Measurements from ENCODE around the gene LAMB4.

LAMB4 gene

GRCh38 chr7:108007762-108008161 lies 122.4 kb downstream of the LAMB4 start:
- DNase-seq = no peak

DNA sequence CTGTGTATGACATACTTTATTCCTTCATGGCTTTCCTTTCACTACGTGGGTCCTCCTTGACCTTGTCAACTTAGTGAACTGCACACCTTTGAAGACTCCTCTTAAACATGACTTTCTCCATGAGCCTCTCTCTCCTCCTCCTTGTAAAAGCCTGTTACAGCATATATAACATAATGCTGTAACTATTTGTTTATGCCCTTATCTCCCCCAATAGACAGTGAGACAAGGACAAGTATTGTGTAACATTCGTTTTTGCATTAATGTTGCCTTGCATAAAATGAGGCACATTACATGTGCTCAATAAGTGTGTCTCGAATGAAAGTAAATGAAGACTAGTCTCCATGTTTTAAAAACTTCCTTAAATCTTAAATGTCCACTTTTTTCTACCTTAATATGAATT lies 122.9 kb downstream of the LAMB4 start:
- no peak for DNase-seq

DNA sequence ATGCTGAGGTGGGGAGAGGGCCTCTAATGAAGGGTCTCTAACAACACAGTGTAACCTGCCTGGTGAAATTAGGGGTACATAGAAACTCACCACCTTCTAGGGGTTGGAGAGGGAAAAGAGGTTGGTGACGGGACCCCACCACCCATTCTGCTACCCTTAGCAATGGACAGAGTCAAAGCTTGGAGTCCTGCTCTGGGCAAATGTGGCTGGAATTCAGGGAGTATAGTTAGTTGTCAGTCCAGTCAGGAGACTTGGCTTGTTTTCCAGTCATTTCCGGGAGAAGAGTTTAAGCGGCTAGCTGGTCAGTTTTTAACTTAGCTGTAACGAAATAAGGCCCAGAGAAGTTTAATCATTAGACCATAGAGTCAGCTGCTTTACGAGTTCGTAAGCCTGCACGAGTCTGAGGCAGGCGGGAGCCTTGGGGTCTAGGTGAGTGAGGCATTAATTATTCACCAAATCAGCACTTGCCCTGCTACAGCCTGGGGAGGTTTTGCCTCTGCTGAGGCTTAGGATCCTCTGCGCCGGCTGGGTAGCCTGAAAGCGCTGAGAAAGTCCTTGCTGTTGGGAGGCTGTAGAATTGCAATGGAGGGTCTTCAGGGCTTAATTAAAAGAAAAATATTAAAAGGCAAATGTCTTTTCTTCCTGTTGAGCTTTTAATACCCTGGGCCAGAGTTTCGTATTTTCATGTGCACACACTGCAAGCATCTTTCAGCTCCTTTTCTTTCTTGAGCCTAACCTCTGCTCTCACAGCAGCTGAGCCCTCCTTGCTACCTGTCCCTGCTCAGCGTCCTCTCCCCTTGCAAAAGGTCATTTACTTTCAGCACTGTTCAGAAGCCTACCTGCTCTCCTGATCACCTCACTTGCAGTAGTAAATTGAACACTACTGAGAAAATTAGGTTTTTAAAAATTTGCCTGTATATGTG lies 125.7 kb downstream of the LAMB4 start:
- no peak for DNase-seq

DNA sequence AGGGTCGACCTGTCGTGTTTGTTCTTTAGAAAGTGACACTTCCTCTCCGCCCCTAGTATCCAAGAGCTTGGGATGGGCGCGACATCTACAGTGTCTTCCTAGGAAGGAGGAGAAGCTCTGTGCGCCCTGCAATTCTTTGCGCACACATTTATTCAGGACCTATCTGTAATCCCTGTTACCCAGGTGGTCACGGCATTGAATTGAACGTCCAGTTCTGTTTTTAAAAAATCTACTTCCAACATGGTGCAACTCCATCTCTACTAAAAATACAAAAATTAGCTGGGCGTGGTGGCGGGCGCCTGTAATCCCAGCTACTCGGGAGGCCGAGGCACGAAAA lies 126.6 kb downstream of the LAMB4 start:
- no peak for DNase-seq

DNA sequence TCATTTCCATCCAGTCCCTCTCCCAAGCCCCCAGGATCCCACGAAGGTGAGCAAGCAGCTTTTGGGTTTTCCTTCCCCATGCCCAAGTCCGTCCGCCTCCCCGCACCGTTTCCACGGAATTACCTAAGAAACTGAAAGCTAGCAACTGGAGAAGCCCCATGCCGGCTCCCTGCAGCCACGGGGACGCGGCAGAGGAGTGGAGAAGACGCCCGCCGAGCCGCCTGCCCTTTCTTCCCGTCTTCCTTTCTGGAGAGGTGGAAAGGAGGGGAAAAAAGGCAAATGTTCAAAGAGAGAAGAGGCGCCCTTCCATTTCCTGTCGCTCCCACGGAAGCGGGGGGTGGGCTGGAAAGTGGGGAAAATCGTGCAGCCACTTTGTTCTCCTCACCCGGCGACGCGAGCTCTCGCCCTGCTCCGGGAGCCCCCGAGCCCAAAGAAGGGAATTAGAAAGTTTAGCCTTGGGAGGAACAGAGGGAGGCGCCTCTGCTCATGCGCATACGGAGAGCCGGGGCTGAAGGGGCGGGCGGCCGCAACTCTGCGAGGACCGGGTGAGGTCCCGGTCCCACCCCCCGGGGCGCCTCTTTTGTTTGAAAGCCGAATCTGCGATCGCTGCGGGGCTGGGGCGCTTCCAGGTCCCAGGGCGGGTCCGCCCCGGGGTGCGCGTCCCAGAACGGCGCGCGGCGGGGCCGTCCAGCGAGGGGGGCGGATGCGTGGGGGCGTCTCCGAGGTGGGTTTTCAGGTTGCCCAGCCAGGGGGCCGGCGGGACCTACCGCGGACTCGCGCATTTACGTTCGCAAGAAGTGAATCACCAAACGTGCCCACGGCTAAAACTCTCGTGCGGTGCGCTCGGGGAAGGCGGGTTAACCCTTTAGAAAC lies 127.2 kb downstream of the LAMB4 start, which contains the start of gene LAMB1:
Gene LAMB1 (minus strand): TSS at position 436 of the 873 bp plus-strand sequence. CDS start 276 bp downstream, at position 160.
- peak; percentile 17 for DNase-seq

- DNase-seq = no peak
Observed at GRCh38 chr7:108001764-108002725, 128.1 kb downstream of the LAMB4 start.

GRCh38 chr7:108000875-108001763 lies 129.0 kb downstream of the LAMB4 start:
- DNase-seq = peak; percentile 10

- DNase-seq = no peak
Observed at GRCh38 chr7:107999779-108000560, 130.2 kb downstream of the LAMB4 start.

- DNase-seq = no peak
Observed at GRCh38 chr7:107998660-107999480, 131.3 kb downstream of the LAMB4 start.

DNA sequence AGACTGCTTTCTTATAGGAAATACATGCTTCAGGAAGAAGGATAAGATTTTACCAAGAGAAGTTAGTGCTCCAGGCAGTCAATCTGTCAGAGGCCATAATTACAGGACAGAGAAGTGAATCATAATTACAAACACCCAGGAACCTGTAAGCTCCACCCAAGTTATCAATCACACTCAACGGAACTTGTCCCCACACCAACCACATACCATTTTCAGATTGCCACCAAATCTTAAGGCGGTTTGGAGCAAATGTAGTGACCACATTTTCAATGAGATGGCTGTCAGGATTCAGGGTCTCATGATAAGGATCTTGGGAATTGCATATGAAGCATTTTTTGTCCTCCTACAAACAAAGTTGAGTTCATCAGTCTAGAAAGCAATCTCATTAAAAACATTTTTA lies 132.0 kb downstream of the LAMB4 start:
- DNase-seq = no peak

- DNase-seq = no peak
Observed at GRCh38 chr7:107996072-107996882, 133.9 kb downstream of the LAMB4 start.

DNA sequence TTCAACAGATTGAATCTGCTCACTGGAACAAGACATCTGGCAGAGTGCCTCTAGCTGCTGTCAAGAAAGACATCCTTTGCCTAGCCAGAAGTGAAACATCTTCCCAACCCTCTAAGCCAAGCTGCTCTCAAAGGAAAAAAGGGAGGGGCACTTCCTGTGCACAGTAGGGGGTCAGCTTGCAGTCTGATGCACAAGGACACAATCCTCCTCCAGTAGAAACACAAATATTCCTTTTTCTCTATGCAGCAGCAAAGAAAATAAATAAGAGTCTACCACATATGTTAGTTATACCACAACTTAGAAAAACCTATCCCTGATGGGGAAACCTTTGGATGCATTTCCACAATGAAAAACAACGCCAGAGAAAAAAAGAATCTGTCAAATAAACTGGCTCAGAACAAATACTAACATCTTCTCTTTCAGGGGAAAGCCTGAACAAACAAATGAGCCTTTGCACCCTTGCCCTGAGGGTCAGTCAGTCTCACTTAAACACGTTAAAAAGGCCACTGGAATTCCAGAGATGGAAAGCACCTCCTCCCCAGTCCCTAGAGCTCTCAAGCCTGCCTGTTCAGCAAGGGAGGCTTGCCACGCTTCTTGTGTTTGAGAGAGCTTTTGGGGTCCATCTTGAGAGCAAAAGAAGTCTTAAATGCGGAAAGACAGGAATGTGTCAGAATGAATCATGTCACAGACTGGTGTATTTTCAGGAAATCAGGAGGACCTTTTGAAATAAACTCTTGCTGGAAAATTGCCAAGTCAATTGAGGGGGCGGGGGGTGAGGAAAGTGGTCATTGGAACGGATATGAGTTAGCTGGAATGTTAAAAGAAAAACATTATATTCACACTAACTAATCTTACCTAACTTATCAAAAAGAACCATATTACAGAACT lies 134.7 kb downstream of the LAMB4 start:
- DNase-seq = no peak

DNA sequence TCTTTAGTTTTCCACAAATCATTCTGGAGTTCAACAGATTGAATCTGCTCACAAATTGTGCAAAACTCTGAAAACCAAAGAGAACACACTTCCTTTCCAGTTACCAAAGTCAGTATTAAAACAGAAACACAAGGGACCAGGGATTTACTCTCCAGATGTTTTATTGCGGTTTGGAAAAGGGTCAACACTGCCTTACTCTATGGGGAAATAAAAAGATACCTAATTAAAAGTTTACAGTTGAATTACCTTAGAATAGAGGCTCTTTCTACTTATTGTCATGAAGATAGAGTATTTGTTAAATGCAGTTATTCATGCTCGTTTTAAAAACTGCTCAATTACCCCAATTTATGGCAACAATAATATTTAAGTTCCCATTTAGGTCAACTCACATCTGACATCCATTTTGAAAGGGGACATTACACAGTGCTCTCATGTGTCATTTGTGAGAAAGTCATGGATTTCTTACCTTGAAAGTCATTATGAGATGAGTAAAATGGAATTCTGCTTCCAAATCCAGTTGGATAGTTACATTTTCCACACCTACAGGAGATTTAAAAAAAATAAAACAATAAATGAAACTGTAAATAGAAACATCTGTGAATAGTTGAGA lies 135.6 kb downstream of the LAMB4 start:
- DNase-seq = no peak

DNA sequence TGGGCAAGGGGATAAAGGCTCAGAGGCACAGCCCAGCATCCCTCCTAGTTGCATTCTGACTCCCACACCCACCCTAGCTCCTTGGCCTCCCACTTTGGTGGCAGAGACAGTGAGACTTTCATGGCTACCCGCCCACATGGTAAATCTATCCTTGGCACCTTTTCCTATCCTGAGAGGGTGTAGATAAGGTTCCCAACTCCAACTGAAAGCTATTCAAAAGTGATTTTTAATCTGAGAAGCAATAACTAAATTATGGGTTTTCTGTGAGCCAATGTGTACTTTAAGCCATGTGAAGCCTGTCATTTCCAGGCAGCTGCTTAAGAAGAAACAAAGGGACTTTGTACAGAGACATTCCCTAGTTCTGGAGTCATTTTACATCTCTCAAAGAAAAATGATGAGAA lies 136.3 kb downstream of the LAMB4 start:
- DNase-seq = no peak

DNA sequence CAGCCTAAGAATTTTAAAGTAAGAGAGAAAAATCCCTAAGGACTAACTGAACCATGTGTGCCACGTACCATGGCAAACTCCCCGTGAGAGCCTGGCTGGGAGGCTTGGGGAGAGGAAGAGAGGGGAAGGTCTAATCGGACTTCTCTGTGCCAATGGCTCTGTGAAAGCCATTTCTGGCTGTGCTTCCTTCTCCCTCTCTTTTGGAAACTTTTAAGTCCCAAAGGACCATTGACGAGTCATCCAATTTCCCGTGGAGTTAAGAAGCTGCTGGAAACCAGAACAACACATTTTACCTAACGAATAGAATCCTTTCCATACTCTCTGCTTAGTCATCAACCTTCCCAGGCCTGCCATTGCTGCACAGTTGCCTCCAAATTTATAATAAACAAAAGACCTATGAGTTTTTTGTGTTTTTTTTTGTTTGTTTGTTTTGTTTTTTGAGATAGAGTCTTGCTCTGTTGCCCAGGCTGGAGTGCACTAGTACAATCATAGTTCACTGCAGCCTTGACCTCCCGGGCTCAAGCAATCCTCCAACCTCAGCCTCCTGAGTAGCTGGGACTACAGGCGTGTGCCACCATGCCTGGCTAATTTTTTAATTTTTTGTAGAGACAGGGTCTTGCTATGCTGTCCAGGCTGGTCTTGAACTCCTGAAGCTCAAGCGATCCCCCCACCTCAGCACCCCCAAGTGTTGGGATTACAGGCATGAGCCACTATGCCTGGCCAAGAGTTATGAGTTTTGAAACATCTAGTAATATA lies 140.4 kb downstream of the LAMB4 start:
- no peak for DNase-seq

GRCh38 chr7:107982918-107983389 lies 147.2 kb downstream of the LAMB4 start:
- no peak for DNase-seq
